H1 (cell line): ENCODE data around the gene GBE1. TPM values are rescaled to one million over a fixed set of nuclear protein-coding genes. Genes with fewer than 3 reads are reported as not detected.
A peak's percentile ranks its signal among the peaks of the same experiment; 100 is the strongest.

ENCODE experiments used
- ASH2L ChIP-seq: fragments of 200-600, 300-600 bp; sonication (generic); IDR thresholded peaks from one replicate; pipeline ENCODE4 v1.7.1; 2017; ENCODE audit warnings: low read length
- CREB1 ChIP-seq: IDR thresholded peaks from 2 replicates; pipeline ENCODE4 v1.6.1; 2012; ENCODE audit warnings: inconsistent platforms
- CTBP2 ChIP-seq: IDR thresholded peaks from 2 replicates; pipeline ENCODE4 v1.7.0; 2011; ENCODE audit warnings: borderline replicate concordance, mild to moderate bottlenecking, moderate library complexity, mixed read lengths, low read length; ENCODE audit not compliant: insufficient read depth, insufficient read length
- EGR1 ChIP-seq: IDR thresholded peaks from 2 replicates; pipeline ENCODE4 v1.6.1; 2011; ENCODE audit warnings: low read depth, low read length, borderline replicate concordance
- JUN ChIP-seq: IDR thresholded peaks from 2 replicates; pipeline ENCODE4 v1.6.1; 2011; ENCODE audit warnings: low read depth, mild to moderate bottlenecking, improper control_type of control experiment, low read length
- JUND ChIP-seq: IDR thresholded peaks from 2 replicates; pipeline ENCODE4 v1.6.1; 2011; ENCODE audit warnings: mild to moderate bottlenecking, improper control_type of control experiment, low read length
- KDM4A ChIP-seq: IDR thresholded peaks from one replicate; pipeline ENCODE4 v1.7.1; 2012; ENCODE audit warnings: low read depth, mild to moderate bottlenecking, moderate library complexity, low read length, inconsistent platforms; ENCODE audit not compliant: severe bottlenecking
- KDM5A ChIP-seq: fragments of 200-600 bp; IDR thresholded peaks from 2 replicates; pipeline ENCODE4 v1.7.1; 2012; ENCODE audit warnings: mild to moderate bottlenecking, low read length, inconsistent platforms, mixed read lengths
- MAX ChIP-seq: IDR thresholded peaks from 2 replicates; pipeline ENCODE4 v1.6.1; 2012; ENCODE audit warnings: inconsistent platforms
- RAD21 ChIP-seq, 2 experiments: IDR thresholded peaks in 1 of 2; conservative IDR thresholded peaks in 1 of 2; 2 replicates each; pipeline ENCODE4 v1.6.1; 2011; ENCODE audit warnings: low read depth in 2 of 2, low read length in 2 of 2, improper control_type of control experiment in 1 of 2, inconsistent platforms in 1 of 2, mild to moderate bottlenecking in 1 of 2, moderate library complexity in 1 of 2
- RBBP5 ChIP-seq: IDR thresholded peaks from 2 replicates; pipeline ENCODE4 v1.7.1; 2012; ENCODE audit warnings: low read depth, mild to moderate bottlenecking, inconsistent platforms, low read length, moderate library complexity, borderline replicate concordance
- RFX5 ChIP-seq: IDR thresholded peaks from 2 replicates; pipeline ENCODE4 v1.6.1; 2011; ENCODE audit warnings: low read depth, low read length, improper control_type of control experiment, borderline replicate concordance
- RXRA ChIP-seq: IDR thresholded peaks from 2 replicates; pipeline ENCODE4 v1.6.1; 2011; ENCODE audit warnings: low read depth, mild to moderate bottlenecking, low read length, moderate library complexity; ENCODE audit not compliant: insufficient read depth
- SAP30 ChIP-seq: fragments of 300-600 bp; sonication (generic); IDR thresholded peaks from 2 replicates; pipeline ENCODE4 v1.7.1; 2012; ENCODE audit warnings: low read length, moderate library complexity, mild to moderate bottlenecking, inconsistent platforms; ENCODE audit not compliant: insufficient read depth, insufficient replicate concordance
- SIN3A ChIP-seq, 2 experiments: IDR thresholded peaks in 1 of 2; conservative IDR thresholded peaks in 1 of 2; 2 replicates each; pipeline ENCODE4 v1.6.1; 2011 to 2012; ENCODE audit warnings: low read length in 2 of 2, improper control_type of control experiment in 1 of 2, low read depth in 1 of 2, mild to moderate bottlenecking in 1 of 2
- SP1 ChIP-seq: IDR thresholded peaks from 2 replicates; pipeline ENCODE4 v1.6.1; 2011; ENCODE audit warnings: low read depth, low read length
- TAF7 ChIP-seq: optimal IDR thresholded peaks from 2 replicates; pipeline ENCODE3; 2011; ENCODE audit warnings: low read depth, mild to moderate bottlenecking, inconsistent platforms, low read length, moderate library complexity, borderline replicate concordance
- USF2 ChIP-seq: IDR thresholded peaks from 2 replicates; pipeline ENCODE4 v1.6.1; 2011; ENCODE audit warnings: low read length, improper control_type of control experiment
- ZNF274 ChIP-seq: IDR thresholded peaks from 2 replicates; pipeline ENCODE4 v1.7.0; 2012; ENCODE audit warnings: low read length, borderline replicate concordance; ENCODE audit errors: extremely low read depth
- polyA plus RNA-seq, 7 experiments: library from polyadenylated mRNA; depleted of rRNA in 3 of 7; stranded (reverse) in 5 of 7; unstranded in 2 of 7; fragments of >200 nt in 5 of 7; fragments of 200-250 nt in 2 of 7; gene quantifications; 1 replicate in 5 of 7; 2 replicates in 1 of 7; 4 replicates in 1 of 7; pipeline versions ENCODE4 v1.2.1 to v1.2.3, GENCODE V29; 2011 to 2013; ENCODE audit warnings: missing spikeins in 2 of 7, mixed read lengths in 2 of 7
- total RNA-seq: library from RNA; stranded (reverse); fragmentation: NEBNext Ultra II Directional; extraction: Animal tissue kit (Norgen Biotek cat#: 25700); gene quantifications from 2 replicates; pipeline ENCODE4 v1.2.1, GENCODE V29; 2021
- TF ChIP-seq, protein P1 (sequence below): IDR thresholded peaks from 2 replicates; pipeline ENCODE4 v1.6.1; 2011; ENCODE audit warnings: low read depth, mild to moderate bottlenecking, low read length; ENCODE audit not compliant: insufficient read depth

Gene GBE1
- total and polyA plus RNA-seq, 2 of the 8 experiments (the other 6 are each of a cell fraction or from before 2014, with no cell fraction given): 3.3 to 7.3 TPM

- TF ChIP-seq KDM5A (no peak), JUND (peak; percentile 76), CTBP2 (no peak), SIN3A (conservative IDR thresholded peaks at IDR 0.05 in 1 of 2, IDR thresholded peaks at IDR 0.05 in 1 of 2; ENCODE audit: low read depth in 1 of 2, low read length in 2 of 2) (peak in 1 of 2 experiments; percentile 80; a peak in 1 of 4 replicates), EGR1 (peak; percentile 96), SP1 (peak; percentile 0; the same call in 1 of the 2 replicates), TAF7 (peak; percentile 64), KDM4A (peak; percentile 74), RFX5 (no peak), MAX (0 out of 2 replicates have a peak, but pooled peaks have one; percentile 52), RXRA (no peak), SAP30 (no peak), ASH2L (peak; percentile 99), JUN (no peak), RBBP5 (peak; percentile 97), USF2 (no peak), RAD21 (IDR thresholded peaks at IDR 0.05 in 1 of 2, conservative IDR thresholded peaks at IDR 0.05 in 1 of 2; ENCODE audit: low read depth in 2 of 2, low read length in 2 of 2) (peak in 1 of 2 experiments; percentile 6; a peak in 1 of 4 replicates), CREB1 (no peak; the same call in 1 of the 2 replicates), ZNF274 (no peak)
- TF ChIP-seq, protein P1, sequence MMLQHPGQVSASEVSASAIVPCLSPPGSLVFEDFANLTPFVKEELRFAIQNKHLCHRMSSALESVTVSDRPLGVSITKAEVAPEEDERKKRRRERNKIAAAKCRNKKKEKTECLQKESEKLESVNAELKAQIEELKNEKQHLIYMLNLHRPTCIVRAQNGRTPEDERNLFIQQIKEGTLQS: no peak
Measured at GRCh38 chr3:81760924-81761903, at the start of gene GBE1 (continued).
